ENCODE measurements around the gene CAPN5.
A peak's percentile ranks its signal among the peaks of the same experiment; 100 is the strongest.

The CAPN5 gene

GRCh38 chr11:77137421-77137820 lies 70.7 kb downstream of the CAPN5 start:
- DNase-seq, result no peak

- no peak for DNase-seq
Measured at GRCh38 chr11:77138106-77138649, 71.4 kb downstream of the CAPN5 start.

- no peak for DNase-seq
Measured at GRCh38 chr11:77139201-77139600, 72.4 kb downstream of the CAPN5 start.

- peak; percentile 10 for DNase-seq
Measured at GRCh38 chr11:77140231-77140851, 73.6 kb downstream of the CAPN5 start.

GRCh38 chr11:77141034-77141433 lies 74.3 kb downstream of the CAPN5 start:
- no peak for DNase-seq

GRCh38 chr11:77141475-77141874 lies 74.7 kb downstream of the CAPN5 start:
- no peak for DNase-seq

GRCh38 chr11:77142091-77142975 lies 75.6 kb downstream of the CAPN5 start:
- DNase-seq, result no peak

GRCh38 chr11:77143405-77144020 lies 76.7 kb downstream of the CAPN5 start:
- DNase-seq, result no peak

- no peak for DNase-seq
Measured at GRCh38 chr11:77144196-77144856, 77.6 kb downstream of the CAPN5 start.

GRCh38 chr11:77144857-77145428 lies 78.2 kb downstream of the CAPN5 start:
- DNase-seq, result no peak

GRCh38 chr11:77146261-77147035 lies 79.7 kb downstream of the CAPN5 start:
- DNase-seq, result no peak

- no peak for DNase-seq
Measured at GRCh38 chr11:77147036-77147315, 80.2 kb downstream of the CAPN5 start.

- DNase-seq, result no peak
Measured at GRCh38 chr11:77147668-77148321, 81.0 kb downstream of the CAPN5 start.

- DNase-seq, result no peak
Measured at GRCh38 chr11:77148963-77149715, 82.4 kb downstream of the CAPN5 start.

GRCh38 chr11:77149716-77150392 lies 83.1 kb downstream of the CAPN5 start:
- no peak for DNase-seq

GRCh38 chr11:77150836-77151235 lies 84.1 kb downstream of the CAPN5 start:
- DNase-seq, result no peak

- DNase-seq, result peak; percentile 27
Measured at GRCh38 chr11:77151804-77152509, 85.2 kb downstream of the CAPN5 start.

GRCh38 chr11:77152846-77153245 lies 86.1 kb downstream of the CAPN5 start:
- DNase-seq, result peak; percentile 16
